ENCODE data around the gene PRELP.

DNA sequence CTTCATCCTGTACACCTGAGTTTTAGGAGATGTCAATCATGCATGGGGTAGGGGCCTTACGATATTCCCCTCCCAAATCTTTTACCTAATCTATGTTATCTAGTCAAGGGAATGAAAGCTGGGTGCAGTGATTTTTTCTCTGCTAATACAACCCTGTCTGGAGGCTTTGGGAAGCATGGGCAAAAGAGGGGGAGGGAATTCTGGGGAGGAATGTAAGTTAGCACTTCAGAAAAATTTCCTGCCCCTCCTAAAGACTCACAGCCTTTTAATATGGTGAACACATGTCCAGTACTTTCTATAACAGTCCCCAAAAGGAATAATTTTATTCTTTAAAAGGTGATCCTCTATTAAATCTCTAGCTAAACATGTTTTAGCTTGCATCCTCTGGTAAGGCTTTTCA lies 25.6 kb upstream of the PRELP start:
- no peak for TF ChIP-seq YY1 (IDR thresholded peaks at IDR 0.05; ENCODE audit: insufficient read depth, insufficient read length)
- no peak for TF ChIP-seq SUZ12 (IDR thresholded peaks at IDR 0.05; ENCODE audit: extremely low read depth, insufficient read depth, insufficient read length)
